Measurements from ENCODE around the gene RAB11FIP4.

DNA sequence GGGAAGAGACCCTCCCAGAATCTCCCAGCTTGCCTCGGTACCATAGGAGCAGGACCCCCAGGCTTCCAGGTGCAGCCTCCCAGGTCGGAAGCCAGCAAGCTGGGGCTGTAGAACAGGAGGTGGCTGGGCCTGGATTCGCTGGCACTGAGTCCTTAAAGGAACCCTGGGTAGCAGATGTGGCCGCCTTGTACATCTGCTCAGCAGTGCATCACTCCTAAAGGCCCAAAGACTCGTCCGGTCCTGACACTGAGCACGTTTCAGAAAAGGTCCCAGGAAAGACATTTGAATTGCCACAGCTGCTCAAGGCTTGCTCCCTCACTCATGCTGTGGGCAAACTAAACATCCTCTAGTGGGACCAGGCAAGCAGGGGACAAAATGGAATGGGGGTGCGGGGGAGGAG is 172.8 kb downstream of the RAB11FIP4 start:
- no peak for TF ChIP-seq POLR2AphosphoS5 (IDR thresholded peaks at IDR 0.05; ENCODE audit: borderline replicate concordance, low read depth, low read length)
- no peak for TF ChIP-seq FOXP2 (optimal IDR thresholded peaks at IDR 0.05; ENCODE audit: control extremely low read depth, extremely low read length, insufficient read depth)

Measured in SK-N-MC (cell line).